ENCODE data around the gene THUMPD3. TPM values are rescaled to one million over a fixed set of nuclear protein-coding genes. Genes with fewer than 3 reads are reported as not detected.

Gene THUMPD3
- total RNA-seq, 1 experiment from 2014 or later, result 63.0 TPM

DNA sequence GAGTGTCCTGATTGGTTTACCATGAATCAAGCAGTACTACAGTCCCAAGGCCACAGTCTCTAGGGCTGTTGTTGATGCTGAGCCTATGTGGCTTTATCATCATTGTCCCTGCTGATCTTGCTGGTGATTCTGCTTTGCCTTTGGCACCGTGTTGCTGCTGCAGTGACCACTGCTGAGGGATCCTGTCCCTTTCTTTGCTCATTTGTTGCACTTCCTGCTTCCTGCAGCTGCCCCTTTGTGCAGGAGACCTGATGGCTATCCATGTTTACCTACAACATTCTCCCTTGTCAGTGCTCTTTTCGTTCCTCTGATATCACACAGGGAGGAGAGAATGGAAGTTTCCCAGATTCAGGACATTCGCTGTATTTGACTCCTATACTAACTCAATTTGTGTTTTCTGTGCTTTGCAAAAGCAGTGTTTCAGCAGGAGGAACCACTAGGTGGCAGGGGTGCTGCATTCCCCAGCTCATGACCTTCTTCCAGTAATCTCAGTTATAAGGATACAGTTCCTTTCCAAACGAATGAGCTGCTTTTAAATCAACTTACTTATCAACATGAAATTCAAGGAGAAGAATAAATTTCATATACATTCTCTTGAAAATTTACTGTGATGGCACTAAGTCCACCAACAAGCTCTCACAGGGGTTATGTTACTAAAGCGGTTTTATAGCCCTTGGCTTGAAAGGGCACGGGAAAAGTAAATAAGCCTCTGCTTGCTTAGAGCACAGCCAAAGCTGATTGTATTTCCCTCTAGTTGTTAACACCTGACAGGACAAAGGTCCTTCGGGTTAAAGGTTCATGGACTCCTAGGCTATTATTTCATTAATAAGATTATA lies 9.7 kb upstream of the THUMPD3 start:
- H3K36me3 Mint-ChIP-seq (ENCODE audit: insufficient read depth, unreplicated experiment), result peaks cover 7% of the 10 kb centered on the region
- H3K4me1 Mint-ChIP-seq (ENCODE audit: insufficient read depth, unreplicated experiment), result peaks cover 24% of the 10 kb centered on the region
- BruUV-seq (replicated peaks), result no TSS peak
- CTCF ChIA-PET, result interaction anchor here (0.5 to 3.8 kb wide), 27 partner anchors 10 to 775 kb away, joined by 3 to 55 read pairs (median 4); partner anchors contain the start of genes BRPF1, MTMR14 and THUMPD3
- no peaks in the 10 kb centered on the region for H3K27me3 Mint-ChIP-seq (ENCODE audit: insufficient read depth, unreplicated experiment)
- no peaks in the 10 kb centered on the region for H3K9me3 Mint-ChIP-seq (ENCODE audit: unreplicated experiment)
- POLR2A ChIA-PET, result interaction anchor here (0.9 to 2.9 kb wide), 4 partner anchors 10 to 71 kb away, joined by 3 to 29 read pairs (median 11); partner anchors contain the start of genes SETD5 and THUMPD3
- no peak overlapping the region for H3K27ac Mint-ChIP-seq (ENCODE audit: low read depth, unreplicated experiment)
- DNase-seq (ENCODE audit: unreplicated experiment), result peak; percentile 67
- intact Hi-C loops (cut with micrococcal nuclease), result loop anchor here (1.0 kb wide), 2 partner anchors 70 to 150 kb away; no protein-coding TSS in a partner anchor
- H3K4me3 Mint-ChIP-seq (ENCODE audit: unreplicated experiment), result no peak overlapping the region
- TF ChIP-seq, protein P1, sequence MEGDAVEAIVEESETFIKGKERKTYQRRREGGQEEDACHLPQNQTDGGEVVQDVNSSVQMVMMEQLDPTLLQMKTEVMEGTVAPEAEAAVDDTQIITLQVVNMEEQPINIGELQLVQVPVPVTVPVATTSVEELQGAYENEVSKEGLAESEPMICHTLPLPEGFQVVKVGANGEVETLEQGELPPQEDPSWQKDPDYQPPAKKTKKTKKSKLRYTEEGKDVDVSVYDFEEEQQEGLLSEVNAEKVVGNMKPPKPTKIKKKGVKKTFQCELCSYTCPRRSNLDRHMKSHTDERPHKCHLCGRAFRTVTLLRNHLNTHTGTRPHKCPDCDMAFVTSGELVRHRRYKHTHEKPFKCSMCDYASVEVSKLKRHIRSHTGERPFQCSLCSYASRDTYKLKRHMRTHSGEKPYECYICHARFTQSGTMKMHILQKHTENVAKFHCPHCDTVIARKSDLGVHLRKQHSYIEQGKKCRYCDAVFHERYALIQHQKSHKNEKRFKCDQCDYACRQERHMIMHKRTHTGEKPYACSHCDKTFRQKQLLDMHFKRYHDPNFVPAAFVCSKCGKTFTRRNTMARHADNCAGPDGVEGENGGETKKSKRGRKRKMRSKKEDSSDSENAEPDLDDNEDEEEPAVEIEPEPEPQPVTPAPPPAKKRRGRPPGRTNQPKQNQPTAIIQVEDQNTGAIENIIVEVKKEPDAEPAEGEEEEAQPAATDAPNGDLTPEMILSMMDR (IDR thresholded peaks at IDR 0.05; ENCODE audit: unreplicated experiment), result peak; percentile 90

DNA sequence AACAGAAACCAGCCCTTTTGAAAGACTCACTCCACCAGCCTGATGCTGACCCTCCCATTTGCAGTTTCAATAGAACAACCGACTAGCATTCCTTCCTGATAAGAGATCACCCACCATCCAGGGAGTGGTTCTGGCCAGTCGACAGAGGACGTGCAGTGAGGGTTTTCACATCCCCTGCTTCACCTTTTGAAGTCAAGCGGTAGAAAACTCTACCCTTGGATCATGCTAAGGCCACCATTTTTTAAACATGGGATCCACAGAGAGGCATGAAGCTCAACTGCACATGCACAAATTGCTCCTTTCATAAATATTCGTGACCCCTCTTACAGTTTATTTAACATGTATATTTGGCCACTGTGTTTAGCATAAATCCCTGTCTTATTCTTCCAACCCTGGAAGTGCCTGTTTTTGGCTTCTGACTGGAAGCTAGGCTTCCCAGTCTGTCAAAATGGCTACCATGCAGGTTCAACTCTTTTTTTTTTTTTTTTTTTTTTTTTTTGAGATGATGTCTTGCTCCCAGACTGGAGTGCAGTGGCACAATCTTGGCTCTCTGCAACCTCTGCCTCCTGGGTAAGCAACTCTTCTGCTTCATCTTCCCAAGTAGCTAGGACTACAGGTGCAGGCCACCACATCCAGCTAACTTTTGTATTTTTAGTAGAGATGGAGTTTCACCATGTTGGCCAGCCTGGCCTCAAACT lies 1.0 kb upstream of the THUMPD3 start:
- CTCF ChIA-PET, result interaction anchor here (0.6 to 4.5 kb wide), 8 partner anchors 9 to 454 kb away, joined by 3 to 55 read pairs (median 3); partner anchors contain the start of gene SRGAP3
- intact Hi-C loops (cut with micrococcal nuclease), result loop anchor here (2.0 kb wide), 1 partner anchor 61 kb away; no protein-coding TSS in a partner anchor
- TF ChIP-seq, protein P1 (IDR thresholded peaks at IDR 0.05; ENCODE audit: unreplicated experiment), result no peak
- POLR2A ChIA-PET, result interaction anchor here (0.6 to 5.4 kb wide), 20 partner anchors 8 to 397 kb away, joined by 3 to 158 read pairs (median 6); partner anchors contain the start of genes MTMR14 and SETD5
- no TSS peak for BruUV-seq (replicated peaks)
- Mint-ChIP-seq H3K4me3 (ENCODE audit: unreplicated experiment) (peak overlapping the region; percentile 97), H3K4me1 (ENCODE audit: insufficient read depth, unreplicated experiment) (peaks cover 5% of the 10 kb centered on the region), H3K27ac (ENCODE audit: low read depth, unreplicated experiment) (peak overlapping the region; percentile 99), H3K9me3 (ENCODE audit: unreplicated experiment) (no peaks in the 10 kb centered on the region), H3K36me3 (ENCODE audit: insufficient read depth, unreplicated experiment) (peaks cover 33% of the 10 kb centered on the region), H3K27me3 (ENCODE audit: insufficient read depth, unreplicated experiment) (no peaks in the 10 kb centered on the region)
- no peak for DNase-seq (ENCODE audit: unreplicated experiment)

DNA sequence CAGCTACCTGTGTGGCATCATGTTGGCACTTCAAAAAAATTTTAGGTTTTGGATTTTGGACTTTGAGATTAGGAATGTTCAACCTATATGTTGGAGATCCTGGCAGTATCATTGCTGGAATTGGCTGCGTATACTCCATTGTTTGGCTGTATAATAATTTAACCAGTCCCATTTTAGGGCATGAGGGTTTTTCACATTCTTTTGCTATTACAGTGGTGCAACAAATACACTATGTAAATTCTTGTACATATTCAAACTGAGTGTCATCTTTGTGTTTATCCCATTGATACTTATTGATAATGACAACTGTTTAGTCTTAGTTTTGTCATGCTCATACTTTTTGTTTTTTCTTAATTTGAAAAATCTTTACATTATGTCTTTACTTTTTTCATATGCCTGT lies 6.7 kb downstream of the THUMPD3 start:
- no TSS peak for BruUV-seq (replicated peaks)
- H3K4me1 Mint-ChIP-seq (ENCODE audit: insufficient read depth, unreplicated experiment), result no peaks in the 10 kb centered on the region
- TF ChIP-seq, protein P1 (IDR thresholded peaks at IDR 0.05; ENCODE audit: unreplicated experiment), result no peak
- no peaks in the 10 kb centered on the region for H3K9me3 Mint-ChIP-seq (ENCODE audit: unreplicated experiment)
- intact Hi-C loops (cut with micrococcal nuclease), result no loop called here
- H3K36me3 Mint-ChIP-seq (ENCODE audit: insufficient read depth, unreplicated experiment), result peaks cover 81% of the 10 kb centered on the region
- DNase-seq (ENCODE audit: unreplicated experiment), result no peak
- no peaks in the 10 kb centered on the region for H3K27me3 Mint-ChIP-seq (ENCODE audit: insufficient read depth, unreplicated experiment)
- ChIA-PET POLR2A (interaction anchor here (0.8 to 1.9 kb wide), 3 partner anchors 13 to 26 kb away, joined by 4 to 8 read pairs (median 5); no protein-coding TSS in a partner anchor), CTCF (interaction anchor here (0.5 to 1.6 kb wide), 2 partner anchors 15 to 16 kb away, joined by 4 to 5 read pairs; no protein-coding TSS in a partner anchor)
- H3K4me3 Mint-ChIP-seq (ENCODE audit: unreplicated experiment), result no peak overlapping the region
- H3K27ac Mint-ChIP-seq (ENCODE audit: low read depth, unreplicated experiment), result no peak overlapping the region
